Mesenchymal stem cell (in vitro differentiated cells and primary cell): Measurements from ENCODE around the gene MLLT3.

Experiments
- DNase-seq: peaks from one replicate; pipeline ENCODE4 v3.0.0-alpha.2; 2013
- H2AFZ ChIP-seq: one replicate; pipeline ENCODE4 v1.6.1; 2013; ENCODE audit warnings: low read depth, mild to moderate bottlenecking, control low read depth, inconsistent platforms, low read length, moderate library complexity
- H2AK5ac ChIP-seq: 2 replicates; pipeline ENCODE4 v1.6.1; 2013; ENCODE audit warnings: low read length, moderate library complexity, mild to moderate bottlenecking, inconsistent platforms; ENCODE audit not compliant: severe bottlenecking
- H2BK120ac ChIP-seq: one replicate; pipeline ENCODE4 v1.6.1; 2013; ENCODE audit warnings: low read depth, mild to moderate bottlenecking, inconsistent platforms, low read length, moderate library complexity
- H2BK12ac ChIP-seq, 2 experiments: one replicate each; pipeline ENCODE4 v1.6.1; 2013; ENCODE audit warnings: inconsistent platforms in 2 of 2, low read length in 2 of 2, mild to moderate bottlenecking in 2 of 2, moderate library complexity in 2 of 2, control low read depth in 1 of 2
- H2BK15ac ChIP-seq: one replicate; pipeline ENCODE4 v1.6.1; 2013; ENCODE audit warnings: mild to moderate bottlenecking, low read depth, inconsistent platforms; ENCODE audit not compliant: poor library complexity, severe bottlenecking
- H2BK5ac ChIP-seq: 2 replicates; pipeline ENCODE4 v1.6.1; 2013; ENCODE audit warnings: low read depth, mild to moderate bottlenecking, low read length, control low read depth, inconsistent platforms; ENCODE audit not compliant: poor library complexity, severe bottlenecking
- H3K14ac ChIP-seq, 2 experiments: one replicate each; pipeline ENCODE4 v1.6.1; 2013; ENCODE audit warnings: inconsistent platforms in 2 of 2, low read length in 2 of 2, control low read depth in 1 of 2, mild to moderate bottlenecking in 1 of 2, moderate library complexity in 1 of 2
- H3K18ac ChIP-seq, 2 experiments: one replicate each; pipeline ENCODE4 v1.6.1; 2013; ENCODE audit warnings: inconsistent platforms in 2 of 2, low read length in 2 of 2, control low read depth in 1 of 2, low read depth in 1 of 2, mild to moderate bottlenecking in 1 of 2
- H3K23ac ChIP-seq, 2 experiments: one replicate each; pipeline ENCODE4 v1.6.1; 2013; ENCODE audit warnings: inconsistent platforms in 2 of 2, low read length in 2 of 2, mild to moderate bottlenecking in 2 of 2, moderate library complexity in 2 of 2, control low read depth in 1 of 2
- H3K27ac ChIP-seq: 2 replicates; pipeline ENCODE4 v1.5.1; 2013; ENCODE audit warnings: mild to moderate bottlenecking, moderate library complexity, low read length, control low read depth, inconsistent platforms; ENCODE audit not compliant: poor library complexity, severe bottlenecking
- H3K27me3 ChIP-seq, 2 experiments: 2 replicates each; pipeline versions ENCODE4 v1.6.1 to v1.7.0; 2013; ENCODE audit warnings: low read length in 2 of 2, mild to moderate bottlenecking in 2 of 2, moderate library complexity in 2 of 2, control low read depth in 1 of 2, inconsistent platforms in 1 of 2; ENCODE audit not compliant: control insufficient read depth in 1 of 2, insufficient read depth in 1 of 2
- H3K36me3 ChIP-seq, 2 experiments: 2 replicates each; pipeline versions ENCODE4 v1.6.1 to v1.7.0; 2013; ENCODE audit warnings: low read length in 2 of 2, control low read depth in 1 of 2, inconsistent platforms in 1 of 2, low read depth in 1 of 2, mild to moderate bottlenecking in 1 of 2; ENCODE audit not compliant: insufficient read depth in 2 of 2, control insufficient read depth in 1 of 2
- H3K4ac ChIP-seq, 2 experiments: one replicate each; pipeline ENCODE4 v1.6.1; 2013; ENCODE audit warnings: inconsistent platforms in 2 of 2, low read length in 2 of 2, mild to moderate bottlenecking in 2 of 2, moderate library complexity in 2 of 2, control low read depth in 1 of 2, low read depth in 1 of 2
- H3K4me1 ChIP-seq: 2 replicates; pipeline ENCODE4 v1.6.1; 2013; ENCODE audit warnings: low read depth, low read length, control low read depth; ENCODE audit not compliant: control insufficient read depth, insufficient read depth
- H3K4me2 ChIP-seq: 2 replicates; pipeline ENCODE4 v1.6.1; 2013; ENCODE audit warnings: low read length, mild to moderate bottlenecking, inconsistent platforms; ENCODE audit not compliant: poor library complexity, severe bottlenecking
- H3K4me3 ChIP-seq, 2 experiments: 2 replicates each; pipeline versions ENCODE4 v1.5.1 to v1.7.0; 2013; ENCODE audit warnings: low read length in 2 of 2, mild to moderate bottlenecking in 2 of 2, control low read depth in 1 of 2, low read depth in 1 of 2; ENCODE audit not compliant: insufficient read depth in 1 of 2
- H3K79me1 ChIP-seq: replicated peaks from 2 replicates; pipeline ENCODE4 v1.6.1; 2013; ENCODE audit warnings: mild to moderate bottlenecking, control low read depth, low read length, inconsistent platforms; ENCODE audit not compliant: poor library complexity, severe bottlenecking
- H3K9ac ChIP-seq: 2 replicates; pipeline ENCODE4 v1.7.0; 2013; ENCODE audit warnings: mild to moderate bottlenecking, low read length, moderate library complexity
- H3K9me3 ChIP-seq: 2 replicates; pipeline ENCODE4 v1.7.0; 2013; ENCODE audit warnings: mild to moderate bottlenecking, low read length; ENCODE audit not compliant: control insufficient read depth
- H4K8ac ChIP-seq: one replicate; pipeline ENCODE4 v1.6.1; 2013; ENCODE audit warnings: inconsistent platforms, mild to moderate bottlenecking, low read length, moderate library complexity
- H4K91ac ChIP-seq: one replicate; pipeline ENCODE4 v1.6.1; 2013; ENCODE audit warnings: mild to moderate bottlenecking, low read length, inconsistent platforms
- WGBS: methylation state at CpG from one replicate; pipeline ENCODE4 v1.1.7; 2013; ENCODE audit warnings: mixed read lengths; 5-methylcytosine and 5-hydroxymethylcytosine counted together

MLLT3 gene

DNA sequence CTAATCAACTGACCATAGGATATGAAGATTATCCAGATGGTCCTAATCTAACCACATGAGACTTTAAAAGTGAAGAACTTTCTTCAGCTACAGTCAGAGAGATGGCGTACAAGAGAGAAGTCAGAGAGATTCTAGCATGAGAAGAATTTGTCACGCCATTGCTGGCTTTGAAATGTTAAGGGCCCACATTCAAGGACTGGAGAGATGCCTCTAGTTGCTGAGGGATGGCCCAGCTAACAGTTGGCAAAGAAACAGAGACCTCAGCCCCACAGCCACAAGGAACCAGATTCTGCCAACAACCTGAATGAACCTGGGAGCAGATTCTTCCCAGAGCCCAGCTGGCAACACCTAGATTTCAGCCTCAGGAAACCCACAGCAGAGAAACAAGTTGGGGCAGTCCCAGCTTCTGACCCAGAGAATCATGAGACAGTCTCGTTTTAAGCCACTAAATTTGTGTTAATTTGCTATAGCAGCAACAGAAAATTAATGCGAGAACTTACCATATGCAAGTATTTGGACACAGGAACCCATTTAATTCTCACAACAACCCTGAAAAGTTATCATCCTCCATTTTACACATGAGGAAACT is 132.0 kb downstream of the MLLT3 start:
- Histone ChIP-seq H3K14ac (no peak overlapping the region), H2BK120ac (no peak overlapping the region), H3K9me3 (no peaks in the 10 kb centered on the region), H3K4me1 (no peaks in the 10 kb centered on the region), H3K18ac (no peak overlapping the region), H2BK5ac (no peak overlapping the region), H2AFZ (no peak overlapping the region), H3K27ac (no peak overlapping the region), H3K27me3 (no peaks in the 10 kb centered on the region), H3K4ac (no peak overlapping the region), H2BK15ac (no peak overlapping the region), H3K4me2 (no peak overlapping the region), H3K9ac (no peak overlapping the region), H3K4me3 (no peak overlapping the region), H4K8ac (no peak overlapping the region), H2AK5ac (no peak overlapping the region), H3K23ac (no peak overlapping the region), H3K79me1 (peaks cover 8% of the 10 kb centered on the region), H2BK12ac (no peak overlapping the region), H4K91ac (no peak overlapping the region), H3K36me3 (no peaks in the 10 kb centered on the region)
- 93% methylated on average over 4 of the region's 4 CpGs for WGBS
- no peak for DNase-seq

DNA sequence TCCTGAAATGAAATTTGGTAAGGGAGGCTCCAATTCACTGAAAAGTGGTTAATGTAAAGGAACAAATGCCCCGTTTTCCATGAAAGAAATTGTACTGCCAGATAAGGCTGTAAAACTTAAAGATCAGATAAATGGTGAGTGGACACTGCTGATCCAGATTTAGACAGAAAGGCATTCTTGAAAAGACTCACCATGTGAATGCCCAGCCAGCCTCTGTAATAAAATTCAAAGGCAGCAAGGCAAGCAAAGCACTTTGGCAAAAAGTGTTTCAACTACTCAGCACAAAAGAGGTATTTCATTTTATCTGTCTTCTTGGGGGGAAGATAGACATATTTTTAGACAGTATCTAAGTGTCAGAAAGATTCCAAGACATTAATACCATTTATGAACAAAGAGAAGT is 133.6 kb downstream of the MLLT3 start:
- Histone ChIP-seq H3K4me3 (no peak overlapping the region), H2BK12ac (no peak overlapping the region), H3K14ac (no peak overlapping the region), H3K27ac (no peak overlapping the region), H3K27me3 (no peaks in the 10 kb centered on the region), H3K79me1 (peaks cover 10% of the 10 kb centered on the region), H2BK5ac (no peak overlapping the region), H2BK120ac (no peak overlapping the region), H3K4ac (no peak overlapping the region), H2AK5ac (no peak overlapping the region), H3K23ac (no peak overlapping the region), H3K18ac (no peak overlapping the region), H3K4me1 (no peaks in the 10 kb centered on the region), H3K9me3 (no peaks in the 10 kb centered on the region), H3K36me3 (no peaks in the 10 kb centered on the region), H4K8ac (no peak overlapping the region), H2AFZ (no peak overlapping the region), H4K91ac (no peak overlapping the region), H2BK15ac (no peak overlapping the region), H3K9ac (no peak overlapping the region), H3K4me2 (no peak overlapping the region)
- no peak for DNase-seq
- WGBS = 48% methylated on average over 1 of the region's 1 CpG

DNA sequence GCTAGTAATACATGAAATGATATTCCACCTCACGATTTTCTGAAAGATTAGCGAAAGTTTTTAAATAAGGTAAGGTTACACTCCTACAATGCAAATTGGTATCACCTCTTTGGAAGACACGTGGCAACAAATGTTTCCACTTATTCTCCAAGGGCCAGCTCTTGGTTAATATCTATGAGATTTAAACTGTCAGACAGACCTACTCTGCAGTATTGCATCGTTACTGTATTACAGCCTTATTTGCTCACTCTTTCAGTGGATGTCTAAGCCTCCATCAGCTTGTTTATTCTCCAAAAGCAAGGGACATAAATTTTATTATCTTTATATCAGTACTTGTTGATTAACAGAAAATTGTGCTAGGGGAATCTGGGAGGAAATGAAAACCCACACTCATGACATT is 135.7 kb downstream of the MLLT3 start:
- no peak overlapping the region for H3K4me3 ChIP-seq
- WGBS = 70% methylated on average over 4 of the region's 4 CpGs
- H2AFZ ChIP-seq = no peak overlapping the region
- H2BK12ac ChIP-seq = no peak overlapping the region
- H3K36me3 ChIP-seq = no peaks in the 10 kb centered on the region
- H4K91ac ChIP-seq = no peak overlapping the region
- no peak overlapping the region for H3K18ac ChIP-seq
- no peak overlapping the region for H4K8ac ChIP-seq
- no peak overlapping the region for H3K23ac ChIP-seq
- no peak for DNase-seq
- no peaks in the 10 kb centered on the region for H3K4me1 ChIP-seq
- no peak overlapping the region for H3K14ac ChIP-seq
- H3K9ac ChIP-seq = no peak overlapping the region
- H2BK5ac ChIP-seq = no peak overlapping the region
- no peak overlapping the region for H2BK120ac ChIP-seq
- no peak overlapping the region for H3K4ac ChIP-seq
- H3K9me3 ChIP-seq = no peaks in the 10 kb centered on the region
- peaks cover 13% of the 10 kb centered on the region for H3K79me1 ChIP-seq
- no peak overlapping the region for H3K27ac ChIP-seq
- H2AK5ac ChIP-seq = no peak overlapping the region
- H3K4me2 ChIP-seq = no peak overlapping the region
- H2BK15ac ChIP-seq = no peak overlapping the region
- no peaks in the 10 kb centered on the region for H3K27me3 ChIP-seq

DNA sequence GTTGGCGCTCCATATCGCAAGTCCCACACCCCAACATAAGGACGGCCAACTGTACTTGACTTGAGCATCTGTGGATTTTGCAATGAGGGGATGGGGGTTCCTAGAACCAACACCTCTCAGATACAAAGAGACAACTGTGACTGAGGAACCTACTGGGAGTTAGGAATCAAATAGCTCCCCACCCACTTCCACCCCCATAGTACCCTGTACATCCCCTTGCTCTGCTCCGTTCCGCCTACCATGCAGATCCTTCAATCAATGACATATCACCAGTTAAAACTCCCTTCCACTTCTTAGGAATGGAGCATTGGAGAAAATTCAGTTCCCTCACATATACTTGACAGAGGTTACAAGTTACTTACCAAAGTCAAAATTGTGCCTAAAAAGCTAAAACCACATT is 140.9 kb downstream of the MLLT3 start:
- H2BK12ac ChIP-seq = no peak overlapping the region
- H2AK5ac ChIP-seq = no peak overlapping the region
- no peak overlapping the region for H3K27ac ChIP-seq
- H3K9ac ChIP-seq = no peak overlapping the region
- H3K4me3 ChIP-seq = no peak overlapping the region
- H2AFZ ChIP-seq = no peak overlapping the region
- peaks cover 1% of the 10 kb centered on the region for H3K4me1 ChIP-seq
- H3K18ac ChIP-seq = no peak overlapping the region
- no peaks in the 10 kb centered on the region for H3K36me3 ChIP-seq
- no peak for DNase-seq
- no peak overlapping the region for H4K8ac ChIP-seq
- H3K79me1 ChIP-seq = peaks cover 22% of the 10 kb centered on the region
- 100% methylated on average over 5 of the region's 5 CpGs for WGBS
- no peak overlapping the region for H3K23ac ChIP-seq
- H3K14ac ChIP-seq = no peak overlapping the region
- no peak overlapping the region for H3K4me2 ChIP-seq
- no peak overlapping the region for H2BK15ac ChIP-seq
- no peak overlapping the region for H4K91ac ChIP-seq
- no peak overlapping the region for H3K4ac ChIP-seq
- no peak overlapping the region for H2BK5ac ChIP-seq
- H2BK120ac ChIP-seq = no peak overlapping the region
- H3K9me3 ChIP-seq = no peaks in the 10 kb centered on the region
- no peaks in the 10 kb centered on the region for H3K27me3 ChIP-seq
